ENCODE data around the gene CRTC1.

CRTC1 gene

GRCh38 chr19:18682807-18683108, 722 bp upstream of the CRTC1 start:
- TF ChIP-seq CTCF (IDR thresholded peaks at IDR 0.05) (no peak), ZFX (IDR thresholded peaks at IDR 0.05; ENCODE audit: borderline replicate concordance) (no peak)
- H3K27ac ChIP-seq = peak overlapping the region; percentile 58

- no peak for TF ChIP-seq CTCF (IDR thresholded peaks at IDR 0.05)
- TF ChIP-seq ZFX (IDR thresholded peaks at IDR 0.05; ENCODE audit: borderline replicate concordance) = no peak
- peak overlapping the region; percentile 58 for H3K27ac ChIP-seq
Observed at GRCh38 chr19:18683958-18684641, 620 bp downstream of the CRTC1 start.

GRCh38 chr19:18684642-18684993, 1.1 kb downstream of the CRTC1 start:
- peak overlapping the region; percentile 58; the same call in 1 of the 2 replicates for H3K27ac ChIP-seq
- no peak for TF ChIP-seq ZFX (IDR thresholded peaks at IDR 0.05; ENCODE audit: borderline replicate concordance)
- TF ChIP-seq CTCF (IDR thresholded peaks at IDR 0.05) = no peak

GRCh38 chr19:18685597-18686190, 2.2 kb downstream of the CRTC1 start:
- no peak overlapping the region for H3K27ac ChIP-seq
- TF ChIP-seq CTCF (IDR thresholded peaks at IDR 0.05) = no peak
- TF ChIP-seq ZFX (IDR thresholded peaks at IDR 0.05; ENCODE audit: borderline replicate concordance) = no peak

- no peak overlapping the region for H3K27ac ChIP-seq
- no peak for TF ChIP-seq CTCF (IDR thresholded peaks at IDR 0.05)
- no peak for TF ChIP-seq ZFX (IDR thresholded peaks at IDR 0.05; ENCODE audit: borderline replicate concordance)
Observed at GRCh38 chr19:18687740-18688465, 4.4 kb downstream of the CRTC1 start.

GRCh38 chr19:18696023-18696422, 12.5 kb downstream of the CRTC1 start:
- TF ChIP-seq CTCF (IDR thresholded peaks at IDR 0.05) = no peak
- no peak for TF ChIP-seq ZFX (IDR thresholded peaks at IDR 0.05; ENCODE audit: borderline replicate concordance)
- no peak overlapping the region for H3K27ac ChIP-seq

- no peak overlapping the region for H3K27ac ChIP-seq
- TF ChIP-seq CTCF (IDR thresholded peaks at IDR 0.05) (no peak), ZFX (IDR thresholded peaks at IDR 0.05; ENCODE audit: borderline replicate concordance) (no peak)
Observed at GRCh38 chr19:18697680-18698079, 14.2 kb downstream of the CRTC1 start.
